Measurements from ENCODE around the gene CD36. TPM values are rescaled to one million over a fixed set of nuclear protein-coding genes. Genes with fewer than 3 reads are reported as not detected.

Gene CD36
- total and polyA plus RNA-seq, 8 donors, result 132 to 533 (median 226) TPM

- no peak overlapping the region for H3K4me3 ChIP-seq
- no peaks in the 10 kb centered on the region for H3K9me3 ChIP-seq
- H3K27me3 ChIP-seq, result no peaks in the 10 kb centered on the region
- H3K36me3 ChIP-seq, result peaks cover 0 to 7% of the 10 kb centered on the region in 2 donors
- intact Hi-C loops (cut with DNase I), result no loop called here
- no peak for TF ChIP-seq CTCF (IDR thresholded peaks at IDR 0.05)
- H3K4me1 ChIP-seq, result no peaks in the 10 kb centered on the region
- H3K27ac ChIP-seq, result no peak overlapping the region
- no peak for ATAC-seq
- DNase-seq, result no peak
Observed at GRCh38 chr7:80650030-80650429, 11.6 kb downstream of the CD36 start.

GRCh38 chr7:80651471-80651870, 13.0 kb downstream of the CD36 start:
- no peak for TF ChIP-seq CTCF (IDR thresholded peaks at IDR 0.05)
- DNase-seq (no peak), ATAC-seq (no peak)
- intact Hi-C loops (cut with DNase I), result no loop called here
- peaks cover 0 to 4% of the 10 kb centered on the region in 2 donors for H3K36me3 ChIP-seq
- H3K4me3 ChIP-seq, result no peak overlapping the region
- no peaks in the 10 kb centered on the region for H3K27me3 ChIP-seq
- no peaks in the 10 kb centered on the region for H3K9me3 ChIP-seq
- peaks cover 0 to 7% of the 10 kb centered on the region in 2 donors for H3K4me1 ChIP-seq
- H3K27ac ChIP-seq, result no peak overlapping the region

- no peak for ATAC-seq
- Histone ChIP-seq H3K4me1 (peaks cover 0 to 8% of the 10 kb centered on the region in 2 donors), H3K27ac (no peak overlapping the region), H3K4me3 (no peak overlapping the region), H3K27me3 (no peaks in the 10 kb centered on the region), H3K36me3 (no peaks in the 10 kb centered on the region), H3K9me3 (no peaks in the 10 kb centered on the region)
- no peak for DNase-seq
- no peak for TF ChIP-seq CTCF (IDR thresholded peaks at IDR 0.05)
- intact Hi-C loops (cut with DNase I), result no loop called here
Observed at GRCh38 chr7:80653244-80653643, 14.8 kb downstream of the CD36 start.

- Histone ChIP-seq H3K4me1 (peaks cover 0 to 21% of the 10 kb centered on the region in 2 donors), H3K36me3 (no peaks in the 10 kb centered on the region), H3K27ac (peak overlapping the region; percentile 31 to 53), H3K9me3 (no peaks in the 10 kb centered on the region), H3K4me3 (no peak overlapping the region), H3K27me3 (no peaks in the 10 kb centered on the region)
- no peak for TF ChIP-seq CTCF (IDR thresholded peaks at IDR 0.05)
- DNase-seq (peak in 1 of 4 donors; percentile 30), ATAC-seq (peak; percentile 83)
- intact Hi-C loops (cut with DNase I), result no loop called here
Observed at GRCh38 chr7:80654887-80655340, 16.5 kb downstream of the CD36 start.

- Histone ChIP-seq H3K4me3 (no peak overlapping the region), H3K9me3 (no peaks in the 10 kb centered on the region), H3K27me3 (no peaks in the 10 kb centered on the region), H3K36me3 (no peaks in the 10 kb centered on the region), H3K4me1 (peaks cover 0 to 21% of the 10 kb centered on the region in 2 donors), H3K27ac (peak overlapping the region in 1 of 2 donors; percentile 31)
- ATAC-seq, result no peak
- no peak for DNase-seq
- TF ChIP-seq CTCF (IDR thresholded peaks at IDR 0.05), result no peak
- intact Hi-C loops (cut with DNase I), result no loop called here
Observed at GRCh38 chr7:80656029-80656428, 17.6 kb downstream of the CD36 start.
